Measurements from ENCODE around the gene PRKAG2.
"Not testable (repeated sequence)": the region's sequence is repeated elsewhere in the genome, so short reads cannot be mapped to it uniquely, and the experiment has no call there.

Gene PRKAG2

GRCh38 chr7:151599401-151600227 is 277.3 kb downstream of the PRKAG2 start:
- intact Hi-C loops (cut with DNase I): no loop called here
- DNase-seq: peak in 3 of 42 donors; percentile 34 to 62 (median 44)

DNA sequence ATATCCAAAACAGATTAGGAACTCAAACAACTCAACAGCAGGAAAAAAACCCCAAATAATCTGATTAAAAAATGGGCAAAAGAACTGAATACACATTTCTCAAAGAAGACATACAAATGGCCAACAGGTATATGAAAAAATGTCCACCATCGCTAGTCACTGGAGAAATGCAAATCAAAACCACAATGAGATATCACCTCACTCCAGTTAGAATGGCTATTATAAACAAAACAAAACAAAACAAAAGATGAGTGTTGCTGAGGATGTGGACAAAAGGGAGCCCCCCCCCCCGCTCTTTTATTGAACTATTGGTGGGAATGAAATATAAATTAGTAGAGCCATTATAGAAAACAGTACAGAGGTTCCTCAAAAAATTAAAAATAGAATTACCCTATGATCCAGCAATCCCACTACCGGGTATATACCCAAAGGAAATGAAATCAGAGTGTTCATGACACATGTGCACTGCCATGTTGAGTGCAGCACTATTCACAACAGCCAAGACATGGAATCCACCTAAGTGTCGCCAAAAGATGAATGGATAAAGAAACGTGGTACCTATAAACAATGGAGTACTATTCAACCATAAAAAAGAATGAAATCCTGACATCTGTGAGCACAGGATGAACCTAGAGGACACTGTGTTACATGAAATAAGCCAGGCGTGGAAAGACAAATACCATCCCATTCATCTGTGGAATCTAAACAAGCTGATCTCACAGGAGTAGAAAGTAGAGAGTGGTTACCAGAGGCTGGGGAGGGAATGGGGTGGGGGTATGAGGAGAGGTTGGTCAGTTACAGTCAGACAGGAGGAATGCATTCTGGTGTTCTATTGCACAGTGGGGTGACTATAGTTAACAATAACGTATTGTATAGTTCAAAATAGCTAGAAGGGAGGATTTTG is 279.1 kb downstream of the PRKAG2 start:
- intact Hi-C loops (cut with DNase I): no loop called here
- DNase-seq: peak in 1 of 42 donors; percentile 2

DNA sequence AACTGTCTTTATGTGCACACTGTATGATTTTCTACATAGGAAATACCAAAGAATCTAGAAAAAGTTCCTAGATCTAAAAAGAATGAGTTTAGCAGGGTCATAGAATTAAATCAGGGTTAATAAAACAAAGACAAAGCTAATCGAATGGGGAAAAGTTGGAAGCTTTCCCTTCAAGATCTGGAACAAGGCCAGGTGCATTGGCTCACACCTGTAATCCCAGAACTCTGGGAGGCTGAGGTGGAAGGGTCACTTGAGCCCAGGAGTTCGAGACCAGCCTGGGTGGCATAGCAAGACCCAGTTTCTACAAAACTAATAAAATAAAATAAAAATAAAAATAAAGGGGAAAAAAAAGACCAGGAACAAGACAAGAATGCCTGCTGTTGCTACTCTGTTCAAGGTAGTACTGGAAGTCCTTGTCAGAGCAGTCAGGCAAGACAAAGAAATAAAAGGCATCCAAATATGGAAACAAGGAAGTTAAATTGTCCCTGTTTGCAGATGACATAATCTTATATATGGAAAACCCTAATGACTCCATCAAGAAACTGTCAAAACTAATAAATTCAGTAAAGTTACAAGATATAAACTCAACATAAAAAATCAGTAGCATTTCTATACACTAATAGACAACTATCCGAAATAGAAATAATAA is 281.1 kb downstream of the PRKAG2 start:
- intact Hi-C loops (cut with DNase I): no loop called here
- peak in 1 of 42 donors; percentile 29 for DNase-seq

DNA sequence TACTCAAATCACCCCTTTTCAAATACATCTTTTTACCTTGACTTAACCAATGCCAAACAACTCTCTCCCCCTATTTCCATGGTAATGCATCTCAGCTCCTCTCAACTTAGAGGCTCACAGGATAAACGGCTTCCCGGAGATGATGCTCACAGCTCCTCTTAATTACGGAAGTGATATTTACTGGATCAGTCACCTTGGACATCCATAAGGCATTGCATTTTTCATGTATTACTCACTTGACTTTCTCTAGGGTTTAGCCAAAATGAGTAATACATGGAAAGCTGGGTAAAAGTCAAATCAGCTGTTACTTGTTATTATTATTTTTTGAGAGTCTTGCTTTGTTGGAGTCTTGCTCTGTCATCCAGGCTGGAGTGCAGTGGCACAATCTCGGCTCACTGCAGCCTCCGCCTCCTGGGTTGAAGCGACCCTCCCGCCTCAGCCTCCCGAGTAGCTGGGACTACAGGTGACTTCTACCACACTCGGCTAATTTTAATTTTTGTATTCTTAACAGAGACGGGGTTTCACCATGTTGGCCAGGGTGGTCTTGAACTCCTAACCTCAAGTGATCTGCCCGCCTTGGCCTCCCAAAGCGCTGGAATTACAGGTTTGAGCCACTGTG is 283.9 kb downstream of the PRKAG2 start:
- peak in 1 of 42 donors; percentile 30 for DNase-seq
- intact Hi-C loops (cut with DNase I): no loop called here

DNA sequence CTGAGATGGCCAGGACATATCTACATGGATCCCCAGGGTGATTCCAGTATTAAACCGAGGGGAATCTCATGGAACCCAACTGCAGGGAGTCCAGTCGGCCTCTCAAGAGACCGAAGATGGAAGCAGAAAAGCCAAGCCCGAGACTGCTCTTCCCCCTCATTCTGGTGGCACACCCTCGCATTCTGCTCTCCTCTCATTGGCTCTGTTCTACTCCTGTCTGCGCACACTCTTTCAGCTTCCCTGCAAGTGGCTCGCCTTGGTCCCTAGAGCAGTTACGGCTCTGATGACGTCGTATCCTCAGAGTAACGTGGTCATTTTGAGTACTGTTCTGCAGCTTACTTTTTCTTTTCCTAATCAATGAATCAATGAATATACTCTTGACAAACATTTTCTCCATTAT is 284.6 kb downstream of the PRKAG2 start:
- intact Hi-C loops (cut with DNase I): no loop called here
- DNase-seq: no peak

DNA sequence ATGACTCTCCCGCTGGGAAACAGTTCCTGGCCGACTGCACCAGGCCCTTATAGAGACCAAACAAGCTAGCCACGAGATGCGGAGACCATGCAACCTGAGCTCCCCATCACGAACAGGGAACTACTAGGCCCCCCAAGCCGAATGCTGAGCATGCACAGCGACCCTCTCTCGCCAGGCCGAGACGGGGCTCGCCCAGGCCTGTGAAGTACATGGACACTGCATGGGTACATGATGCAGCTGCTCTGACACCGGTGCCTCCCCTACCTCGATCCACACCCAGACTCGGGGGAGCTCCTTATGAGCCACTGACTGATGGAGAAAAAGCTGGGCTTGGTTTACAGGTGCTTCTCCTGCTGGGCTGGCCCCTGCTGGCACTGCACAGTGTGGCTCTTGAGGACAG is 285.0 kb downstream of the PRKAG2 start:
- no peak for DNase-seq
- intact Hi-C loops (cut with DNase I): no loop called here

DNA sequence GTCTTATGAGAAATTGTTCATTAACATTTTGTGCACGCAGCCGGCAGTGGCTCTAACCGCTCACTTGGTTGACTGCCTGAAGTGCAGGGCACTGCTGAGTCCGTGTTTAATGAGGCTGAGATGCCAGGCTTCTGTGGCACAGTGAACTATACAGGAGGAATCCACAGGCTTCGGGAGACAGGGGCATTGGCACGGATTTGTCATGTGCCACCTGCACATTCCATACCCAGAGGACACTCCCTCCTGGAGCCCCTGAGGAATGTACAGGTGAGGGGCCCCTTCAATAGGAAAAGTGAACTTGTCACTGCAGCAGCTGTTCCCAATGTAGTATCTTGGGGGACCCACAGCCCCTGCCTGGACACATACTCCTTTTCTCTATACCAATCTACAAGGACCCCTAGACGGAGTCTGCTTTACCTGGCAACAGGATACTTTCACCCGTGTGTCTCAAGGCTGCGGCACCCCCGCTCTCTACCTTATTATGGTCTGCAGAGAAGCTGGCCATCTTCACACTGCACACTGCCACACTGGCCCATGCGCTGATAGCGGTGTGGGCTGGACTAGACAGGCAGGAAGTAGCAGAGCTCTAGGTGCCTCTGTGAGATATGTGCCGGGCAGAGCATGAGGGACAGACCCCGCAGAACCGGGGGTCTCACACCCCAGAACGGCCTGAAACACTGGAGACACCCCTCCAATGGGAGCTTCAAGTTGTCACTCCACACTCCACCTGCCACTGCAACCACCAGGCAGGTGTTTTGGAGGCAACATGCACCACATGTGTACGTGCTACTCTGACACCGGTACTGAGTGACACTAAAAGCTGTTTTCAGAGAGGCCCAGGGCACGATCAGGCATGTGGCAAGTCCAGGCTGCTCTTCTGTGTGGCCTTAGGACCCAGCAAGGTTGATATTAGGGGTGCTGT is 285.8 kb downstream of the PRKAG2 start:
- intact Hi-C loops (cut with DNase I): no loop called here
- DNase-seq: no peak

GRCh38 chr7:151590071-151590849 is 286.7 kb downstream of the PRKAG2 start:
- intact Hi-C loops (cut with DNase I): no loop called here
- DNase-seq: peak in 1 of 42 donors; percentile 41

DNA sequence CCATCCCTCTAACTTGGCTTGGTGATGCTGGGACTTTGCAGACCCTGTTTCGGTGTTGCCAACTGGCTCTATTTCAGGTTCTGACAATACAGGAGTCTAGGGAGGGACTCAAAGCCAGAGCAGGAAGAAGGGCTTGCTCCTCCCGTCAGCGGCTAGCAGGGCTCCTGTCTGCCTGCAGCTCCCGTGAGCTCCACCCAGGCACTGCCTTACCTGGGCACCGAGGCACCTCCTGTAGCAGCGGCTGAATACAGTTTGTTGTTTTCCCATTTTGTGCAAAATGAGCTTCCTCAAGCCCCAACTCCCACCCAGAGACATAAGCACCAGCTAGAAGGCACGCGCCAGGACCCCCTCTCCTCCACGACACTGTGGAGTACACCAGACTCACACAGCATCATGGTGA is 287.9 kb downstream of the PRKAG2 start:
- intact Hi-C loops (cut with DNase I): no loop called here
- no peak for DNase-seq

DNA sequence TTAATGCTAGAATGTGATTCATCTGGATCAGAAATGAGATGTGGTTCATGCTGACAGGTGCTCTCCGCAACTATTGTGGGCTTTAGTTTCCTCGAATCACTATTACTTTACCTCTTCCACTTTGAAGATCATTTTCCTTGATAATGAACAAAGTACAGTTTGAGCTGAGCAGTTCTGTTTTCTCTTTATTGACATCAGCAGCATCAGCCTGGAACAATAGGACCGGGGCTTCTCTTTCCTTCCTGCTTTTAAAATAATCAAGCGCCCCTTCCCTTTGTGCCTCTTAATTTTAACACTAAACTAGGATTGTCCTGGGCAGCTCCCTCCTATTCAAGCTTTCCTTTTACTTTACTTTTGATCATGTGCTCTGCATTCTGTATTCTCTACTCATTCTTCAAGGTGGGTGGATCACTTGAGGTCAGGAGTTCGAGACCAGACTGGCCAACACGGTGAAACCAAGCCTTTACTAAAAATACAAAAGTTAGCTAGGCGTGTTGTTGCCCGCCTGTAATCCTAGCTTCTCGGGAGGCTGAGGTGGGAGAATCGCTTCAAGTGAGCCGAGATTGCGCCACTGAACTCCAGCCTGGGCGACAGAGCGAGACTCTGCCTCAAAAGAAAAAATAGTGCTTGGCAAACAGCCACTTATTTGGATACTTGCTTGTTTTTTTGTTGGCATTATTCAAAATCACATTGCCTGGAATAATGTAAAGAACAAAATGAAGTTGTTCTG is 290.2 kb downstream of the PRKAG2 start:
- no peak for DNase-seq
- intact Hi-C loops (cut with DNase I): no loop called here

DNA sequence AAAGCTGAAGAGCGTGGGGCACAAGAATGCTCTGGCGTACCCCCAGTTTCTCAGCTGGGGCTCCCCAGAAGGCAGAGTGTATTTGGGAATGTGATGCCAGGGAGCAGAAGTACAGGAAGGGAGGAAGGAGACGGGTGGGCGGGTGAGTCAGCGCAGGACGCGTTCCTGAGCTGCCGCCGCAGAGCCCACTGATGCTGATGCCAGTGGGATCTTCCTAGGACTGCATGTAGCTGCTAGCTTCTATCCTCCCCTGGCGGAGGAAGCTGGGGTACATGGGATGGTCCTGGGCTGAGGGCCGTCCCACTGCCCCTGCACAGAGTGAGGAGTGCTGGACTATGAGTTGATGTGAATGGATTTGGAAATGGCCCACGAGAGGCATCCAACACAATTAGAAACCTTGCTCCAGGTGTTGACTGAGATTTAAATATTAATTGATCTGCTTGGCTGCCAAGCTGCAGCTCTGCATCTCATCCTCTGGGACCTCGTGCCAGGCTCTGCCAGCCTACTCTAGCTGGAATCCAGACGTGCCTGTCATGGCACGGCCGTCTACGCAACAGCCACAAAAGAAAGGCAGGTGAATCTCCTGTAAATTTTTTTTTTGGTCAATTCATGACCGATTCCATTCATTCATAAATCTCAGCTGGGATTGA is 291.0 kb downstream of the PRKAG2 start:
- peak in 37 of 42 donors; percentile 11 to 78 (median 48) for DNase-seq
- intact Hi-C loops (cut with DNase I): no loop called here

DNA sequence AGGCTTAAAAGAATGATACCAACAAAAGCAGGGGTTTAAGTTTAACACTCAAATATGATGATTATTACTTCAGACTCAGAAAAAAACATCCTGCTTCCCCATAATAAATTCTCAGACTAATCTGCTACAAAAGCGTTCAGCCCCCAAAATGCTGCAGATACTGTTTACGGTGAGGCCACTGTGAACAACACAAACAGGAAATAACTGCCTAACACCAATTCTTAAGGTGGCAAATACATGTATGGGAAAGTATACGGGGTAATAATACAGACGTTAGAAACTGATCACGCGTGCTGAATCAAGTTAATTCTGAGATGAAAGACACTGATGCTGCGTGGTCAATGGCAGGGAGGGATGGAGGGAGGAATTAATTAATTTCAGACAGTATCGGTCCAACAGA is 295.2 kb downstream of the PRKAG2 start:
- no peak for DNase-seq
- intact Hi-C loops (cut with DNase I): no loop called here

GRCh38 chr7:151579644-151580043 is 297.3 kb downstream of the PRKAG2 start:
- intact Hi-C loops (cut with DNase I): no loop called here

DNA sequence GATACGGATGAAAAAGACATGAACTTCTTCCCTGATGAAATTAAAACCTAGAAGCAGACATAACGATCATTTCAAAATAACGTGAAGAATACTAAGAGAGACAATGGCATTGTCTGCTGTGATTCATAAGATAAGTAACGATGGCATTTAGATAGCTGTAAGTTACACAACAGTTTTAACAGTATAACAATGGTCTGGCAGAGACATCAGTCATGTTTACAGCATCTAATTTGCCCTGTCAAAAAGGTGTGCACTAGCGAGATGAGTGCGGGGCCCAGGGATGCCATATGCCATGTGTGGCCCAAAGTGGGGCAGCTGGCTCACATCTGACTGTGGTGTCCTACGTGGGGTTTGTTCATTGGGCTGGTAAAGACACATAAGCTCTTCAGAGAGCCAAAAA is 301.5 kb downstream of the PRKAG2 start:
- intact Hi-C loops (cut with DNase I): no loop called here
- no peak for DNase-seq

More at GRCh38 chr7:151579644-151580043, 297.3 kb downstream of the PRKAG2 start:
- no peak for DNase-seq

- DNase-seq: peak in 1 of 42 donors; percentile 38
Observed at GRCh38 chr7:151573046-151573445, 303.9 kb downstream of the PRKAG2 start.

GRCh38 chr7:151572136-151572535 is 304.8 kb downstream of the PRKAG2 start:
- intact Hi-C loops (cut with DNase I): no loop called here
- DNase-seq: peak in 1 of 42 donors; percentile 17

More at GRCh38 chr7:151573046-151573445, 303.9 kb downstream of the PRKAG2 start:
- intact Hi-C loops (cut with DNase I): not testable (repeated sequence)
